RWPE2 (cell line): Measurements from ENCODE around the gene SINHCAF.

Experiments used
- ATAC-seq: fragments of 200-7000 bp; cut with Tn5 transposase; 3 replicates; pipeline ENCODE4 v1.9.1; 2021; ENCODE audit warnings: low read depth
- DNase-seq: peaks from one replicate; pipeline ENCODE4 v3.0.0-alpha.2; 2020; ENCODE audit warnings: low spot score
- H3K27ac ChIP-seq: fragments of 450-650 bp; 2 replicates; pipeline ENCODE4 v1.5.1; 2017; ENCODE audit warnings: mild to moderate bottlenecking; ENCODE audit not compliant: poor library complexity, severe bottlenecking
- H3K27me3 ChIP-seq: fragments of 250-450 bp; sonication (Bioruptor Pico); 2 replicates; pipeline ENCODE4 v1.5.1; 2021; ENCODE audit warnings: mild to moderate bottlenecking, moderate library complexity; ENCODE audit not compliant: insufficient read depth, poor library complexity, severe bottlenecking
- H3K36me3 ChIP-seq: fragments of 250-450 bp; sonication (Bioruptor Pico); 2 replicates; pipeline ENCODE4 v1.5.1; 2020; ENCODE audit warnings: low read depth, mild to moderate bottlenecking, moderate library complexity
- H3K4me1 ChIP-seq: fragments of 250-450 bp; sonication (Bioruptor Pico); 2 replicates; pipeline ENCODE4 v1.5.1; 2021; ENCODE audit warnings: mild to moderate bottlenecking, moderate library complexity; ENCODE audit not compliant: insufficient read depth, poor library complexity, severe bottlenecking
- H3K4me3 ChIP-seq: fragments of 250-450 bp; sonication (Bioruptor Pico); 2 replicates; pipeline ENCODE4 v1.5.1; 2021; ENCODE audit warnings: mild to moderate bottlenecking, moderate library complexity; ENCODE audit not compliant: severe bottlenecking
- H3K9me3 ChIP-seq: fragments of 250-450 bp; sonication (Bioruptor Pico); 2 replicates; pipeline ENCODE4 v1.5.1; 2021; ENCODE audit warnings: mild to moderate bottlenecking, moderate library complexity; ENCODE audit not compliant: severe bottlenecking
- TF ChIP-seq, protein P1 (sequence below): fragments of 450-650 bp; IDR thresholded peaks from one replicate; pipeline ENCODE4 v1.5.1; 2017; ENCODE audit warnings: mild to moderate bottlenecking, moderate library complexity; ENCODE audit not compliant: poor library complexity, severe bottlenecking

The SINHCAF gene

DNA sequence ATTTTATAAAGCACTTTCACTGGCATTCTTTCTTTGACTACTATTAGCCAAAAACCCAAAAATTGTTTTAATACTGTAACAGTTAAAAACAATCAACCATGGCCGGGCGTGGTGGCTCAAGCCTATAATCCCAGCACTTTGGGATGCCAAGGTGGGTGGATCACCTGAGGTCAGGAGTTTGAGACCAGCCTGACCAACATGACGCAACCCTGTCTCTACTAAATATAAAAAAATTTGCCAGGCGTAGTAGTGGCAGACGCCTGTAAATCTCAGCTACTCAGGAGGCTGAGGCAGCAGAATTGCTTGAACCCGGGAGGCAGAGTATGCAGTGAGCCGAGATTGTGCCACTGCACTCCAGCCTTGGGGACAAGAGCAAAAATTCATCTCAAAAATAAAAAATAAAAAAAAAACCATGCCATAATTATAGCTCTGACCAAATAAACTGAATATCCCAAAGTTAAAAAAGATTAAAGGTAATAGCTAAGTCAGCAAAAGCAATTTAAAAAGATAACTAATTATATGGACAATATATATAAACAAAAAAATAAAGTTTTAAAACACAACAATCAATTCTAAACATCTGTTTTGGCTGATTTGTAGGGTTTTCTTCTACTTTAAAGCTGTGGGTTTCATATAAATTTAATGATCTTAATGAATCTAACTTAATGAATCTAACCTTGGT lies 10.0 kb downstream of the SINHCAF start:
- ATAC-seq, result no peak
- DNase-seq, result no peak
- H3K27ac ChIP-seq, result no peak overlapping the region

DNA sequence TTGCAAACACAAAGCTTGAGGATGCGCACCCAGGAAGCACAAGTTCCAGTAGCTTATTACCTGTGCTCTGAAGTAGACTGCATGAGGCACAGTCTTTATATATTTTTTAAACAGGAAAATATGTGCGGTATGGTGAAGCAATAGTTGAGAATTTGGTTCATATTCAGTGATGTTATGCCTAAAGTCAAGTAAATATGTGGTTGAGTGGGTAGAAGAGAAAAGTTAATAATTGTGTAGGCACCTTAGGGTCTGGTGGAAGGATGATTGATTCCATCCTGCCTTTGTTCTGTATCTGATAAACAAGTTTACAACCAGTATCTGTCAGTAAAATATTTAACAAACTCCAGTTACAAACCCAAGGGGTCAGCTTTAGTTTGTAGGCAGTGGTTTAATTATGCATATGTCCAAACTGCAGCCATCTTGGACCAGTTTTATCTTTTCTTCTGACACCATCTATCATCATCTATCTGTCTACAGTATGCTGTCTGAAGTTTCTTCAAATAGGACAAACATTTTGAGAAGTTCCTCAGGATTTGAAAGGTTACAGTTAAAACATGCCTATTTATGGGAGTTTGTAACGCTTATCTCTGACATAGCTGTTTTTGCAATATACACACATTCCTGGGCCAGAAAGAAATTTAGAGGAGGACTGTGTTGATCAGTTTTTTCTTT lies 10.8 kb downstream of the SINHCAF start:
- ATAC-seq, result no peak
- TF ChIP-seq, protein P1, sequence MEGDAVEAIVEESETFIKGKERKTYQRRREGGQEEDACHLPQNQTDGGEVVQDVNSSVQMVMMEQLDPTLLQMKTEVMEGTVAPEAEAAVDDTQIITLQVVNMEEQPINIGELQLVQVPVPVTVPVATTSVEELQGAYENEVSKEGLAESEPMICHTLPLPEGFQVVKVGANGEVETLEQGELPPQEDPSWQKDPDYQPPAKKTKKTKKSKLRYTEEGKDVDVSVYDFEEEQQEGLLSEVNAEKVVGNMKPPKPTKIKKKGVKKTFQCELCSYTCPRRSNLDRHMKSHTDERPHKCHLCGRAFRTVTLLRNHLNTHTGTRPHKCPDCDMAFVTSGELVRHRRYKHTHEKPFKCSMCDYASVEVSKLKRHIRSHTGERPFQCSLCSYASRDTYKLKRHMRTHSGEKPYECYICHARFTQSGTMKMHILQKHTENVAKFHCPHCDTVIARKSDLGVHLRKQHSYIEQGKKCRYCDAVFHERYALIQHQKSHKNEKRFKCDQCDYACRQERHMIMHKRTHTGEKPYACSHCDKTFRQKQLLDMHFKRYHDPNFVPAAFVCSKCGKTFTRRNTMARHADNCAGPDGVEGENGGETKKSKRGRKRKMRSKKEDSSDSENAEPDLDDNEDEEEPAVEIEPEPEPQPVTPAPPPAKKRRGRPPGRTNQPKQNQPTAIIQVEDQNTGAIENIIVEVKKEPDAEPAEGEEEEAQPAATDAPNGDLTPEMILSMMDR, result no peak
- no peak for DNase-seq

More for the DNA sequence above, 10.0 kb downstream of the SINHCAF start:
- H3K27me3 ChIP-seq, result no peaks in the 10 kb centered on the region
- H3K4me3 ChIP-seq, result no peak overlapping the region
- no peaks in the 10 kb centered on the region for H3K9me3 ChIP-seq
- H3K36me3 ChIP-seq, result 0 out of 2 replicates have a peak, but pooled peaks cover 2% of the 10 kb centered on the region
- peaks cover 29% of the 10 kb centered on the region for H3K4me1 ChIP-seq
- TF ChIP-seq, protein P1, result no peak

GRCh38 chr12:31312431-31312830 lies 13.5 kb downstream of the SINHCAF start:
- Histone ChIP-seq H3K27me3 (no peaks in the 10 kb centered on the region), H3K36me3 (peaks cover 6% of the 10 kb centered on the region; the same call in 1 of the 2 replicates), H3K27ac (no peak overlapping the region), H3K4me3 (no peak overlapping the region), H3K9me3 (no peaks in the 10 kb centered on the region), H3K4me1 (peaks cover 17% of the 10 kb centered on the region)
- no peak for DNase-seq
- no peak for ATAC-seq
- TF ChIP-seq, protein P1, result no peak

More for the DNA sequence above, 10.8 kb downstream of the SINHCAF start:
- H3K36me3 ChIP-seq, result peaks cover 3% of the 10 kb centered on the region; the same call in 1 of the 2 replicates
- H3K4me3 ChIP-seq, result no peak overlapping the region
- H3K27me3 ChIP-seq, result no peaks in the 10 kb centered on the region
- H3K4me1 ChIP-seq, result peaks cover 27% of the 10 kb centered on the region
- no peak overlapping the region for H3K27ac ChIP-seq
- no peaks in the 10 kb centered on the region for H3K9me3 ChIP-seq

- Histone ChIP-seq H3K4me3 (no peak overlapping the region), H3K36me3 (peaks cover 6% of the 10 kb centered on the region; the same call in 1 of the 2 replicates), H3K27me3 (no peaks in the 10 kb centered on the region), H3K27ac (no peak overlapping the region), H3K9me3 (no peaks in the 10 kb centered on the region), H3K4me1 (peaks cover 14% of the 10 kb centered on the region)
- no peak for ATAC-seq
- TF ChIP-seq, protein P1, result no peak
- DNase-seq, result no peak
Measured at GRCh38 chr12:31311634-31312258, 14.2 kb downstream of the SINHCAF start.
